Ascending aorta (tissue), 2 donors: ENCODE results near the gene TBC1D4. TPM values are rescaled to one million over a fixed set of nuclear protein-coding genes. Genes with fewer than 3 reads are reported as not detected.

Experiments
- DNase-seq, 2 donors: peaks; one replicate each; pipeline ENCODE4 v3.0.0-alpha.2; 2019; ENCODE audit warnings: low spot score in 2 of 2
- H3K27ac ChIP-seq, 2 donors: fragments of 200-600 bp; sonication (generic); one replicate each; pipeline ENCODE4 v1.5.1; 2016 to 2017; ENCODE audit warnings: mild to moderate bottlenecking in 1 of 2
- H3K27me3 ChIP-seq: fragments of 200-600 bp; sonication (generic); one replicate; pipeline ENCODE4 v1.5.1; 2017
- H3K36me3 ChIP-seq, 2 donors: fragments of 200-600 bp; sonication (generic); one replicate each; pipeline ENCODE4 v1.5.1; 2016
- H3K4me1 ChIP-seq, 2 donors: fragments of 200-600 bp; sonication (generic); one replicate each; pipeline ENCODE4 v1.5.1; 2016 to 2017; ENCODE audit warnings: mild to moderate bottlenecking in 1 of 2
- H3K4me3 ChIP-seq, 2 donors: fragments of 200-600 bp; sonication (generic); one replicate each; pipeline ENCODE4 v1.5.1; 2016 to 2017; ENCODE audit warnings: mild to moderate bottlenecking in 1 of 2
- H3K9me3 ChIP-seq, 2 donors: fragments of 200-600 bp; sonication (generic); one replicate each; pipeline ENCODE4 v1.5.1; 2016
- CTCF ChIP-seq, 3 experiments: fragments of 200-600 bp in 2 of 3; fragments of 450-650 bp in 1 of 3; sonication (generic) in 2 of 3; IDR thresholded peaks; one replicate each; pipeline ENCODE4 v1.5.1; 2016 to 2019; ENCODE audit warnings: antibody characterized with exemption in 3 of 3, mild to moderate bottlenecking in 1 of 3, moderate library complexity in 1 of 3
- intact Hi-C: fragments of 100-400 bp; cut with DNase I; formaldehyde crosslinking; loops from one replicate; pipeline ENCODE4 v1.15.1; 2023
- total RNA-seq: library from RNA; depleted of rRNA; stranded (reverse); fragments of >200 nt; gene quantifications from one replicate; pipeline ENCODE4 v1.1.0, GENCODE V29; 2016

Gene TBC1D4
- total RNA-seq, 1 donor from 2014 or later = 9.5 TPM

- intact Hi-C loops = no loop called here
- TF ChIP-seq CTCF (IDR thresholded peaks at IDR 0.05) = no peak
- Histone ChIP-seq H3K27ac (no peak overlapping the region), H3K9me3 (no peaks in the 10 kb centered on the region), H3K27me3 (no peaks in the 10 kb centered on the region), H3K36me3 (no peaks in the 10 kb centered on the region), H3K4me1 (no peaks in the 10 kb centered on the region), H3K4me3 (no peak overlapping the region)
- no peak for DNase-seq
Measured at GRCh38 chr13:75363371-75363770, 118.6 kb downstream of the TBC1D4 start.

- intact Hi-C loops = no loop called here
- Histone ChIP-seq H3K9me3 (no peaks in the 10 kb centered on the region), H3K4me3 (no peak overlapping the region), H3K27me3 (no peaks in the 10 kb centered on the region), H3K36me3 (no peaks in the 10 kb centered on the region), H3K27ac (no peak overlapping the region), H3K4me1 (no peaks in the 10 kb centered on the region)
- TF ChIP-seq CTCF (IDR thresholded peaks at IDR 0.05) = no peak
- no peak for DNase-seq
Measured at GRCh38 chr13:75362026-75362425, 119.9 kb downstream of the TBC1D4 start.

GRCh38 chr13:75360170-75360569 lies 121.8 kb downstream of the TBC1D4 start:
- no peak overlapping the region for H3K27ac ChIP-seq
- intact Hi-C loops = no loop called here
- TF ChIP-seq CTCF (IDR thresholded peaks at IDR 0.05) = no peak
- H3K27me3 ChIP-seq = no peaks in the 10 kb centered on the region
- H3K9me3 ChIP-seq = no peaks in the 10 kb centered on the region
- H3K4me3 ChIP-seq = no peak overlapping the region
- no peaks in the 10 kb centered on the region for H3K36me3 ChIP-seq
- no peaks in the 10 kb centered on the region for H3K4me1 ChIP-seq
- no peak for DNase-seq

- Histone ChIP-seq H3K4me3 (no peak overlapping the region), H3K27me3 (no peaks in the 10 kb centered on the region), H3K27ac (no peak overlapping the region), H3K4me1 (no peaks in the 10 kb centered on the region), H3K36me3 (no peaks in the 10 kb centered on the region), H3K9me3 (no peaks in the 10 kb centered on the region)
- no peak for DNase-seq
- no peak for TF ChIP-seq CTCF (IDR thresholded peaks at IDR 0.05)
- intact Hi-C loops = no loop called here
Measured at GRCh38 chr13:75359266-75359665, 122.7 kb downstream of the TBC1D4 start.

GRCh38 chr13:75357576-75358289 lies 124.2 kb downstream of the TBC1D4 start:
- Histone ChIP-seq H3K4me1 (no peaks in the 10 kb centered on the region), H3K4me3 (no peak overlapping the region), H3K9me3 (no peaks in the 10 kb centered on the region), H3K27ac (no peak overlapping the region), H3K36me3 (no peaks in the 10 kb centered on the region), H3K27me3 (no peaks in the 10 kb centered on the region)
- intact Hi-C loops = no loop called here
- peak in 2 of 3 experiments; percentile 19 to 42 for TF ChIP-seq CTCF (IDR thresholded peaks at IDR 0.05)
- no peak for DNase-seq

- Histone ChIP-seq H3K36me3 (no peaks in the 10 kb centered on the region), H3K4me1 (no peaks in the 10 kb centered on the region), H3K27ac (no peak overlapping the region), H3K27me3 (no peaks in the 10 kb centered on the region), H3K9me3 (no peaks in the 10 kb centered on the region), H3K4me3 (no peak overlapping the region)
- intact Hi-C loops = no loop called here
- TF ChIP-seq CTCF (IDR thresholded peaks at IDR 0.05) = no peak
- DNase-seq = no peak
Measured at GRCh38 chr13:75356421-75356820, 125.5 kb downstream of the TBC1D4 start.
